ENCODE results near the gene GLIS1.

Gene GLIS1

DNA sequence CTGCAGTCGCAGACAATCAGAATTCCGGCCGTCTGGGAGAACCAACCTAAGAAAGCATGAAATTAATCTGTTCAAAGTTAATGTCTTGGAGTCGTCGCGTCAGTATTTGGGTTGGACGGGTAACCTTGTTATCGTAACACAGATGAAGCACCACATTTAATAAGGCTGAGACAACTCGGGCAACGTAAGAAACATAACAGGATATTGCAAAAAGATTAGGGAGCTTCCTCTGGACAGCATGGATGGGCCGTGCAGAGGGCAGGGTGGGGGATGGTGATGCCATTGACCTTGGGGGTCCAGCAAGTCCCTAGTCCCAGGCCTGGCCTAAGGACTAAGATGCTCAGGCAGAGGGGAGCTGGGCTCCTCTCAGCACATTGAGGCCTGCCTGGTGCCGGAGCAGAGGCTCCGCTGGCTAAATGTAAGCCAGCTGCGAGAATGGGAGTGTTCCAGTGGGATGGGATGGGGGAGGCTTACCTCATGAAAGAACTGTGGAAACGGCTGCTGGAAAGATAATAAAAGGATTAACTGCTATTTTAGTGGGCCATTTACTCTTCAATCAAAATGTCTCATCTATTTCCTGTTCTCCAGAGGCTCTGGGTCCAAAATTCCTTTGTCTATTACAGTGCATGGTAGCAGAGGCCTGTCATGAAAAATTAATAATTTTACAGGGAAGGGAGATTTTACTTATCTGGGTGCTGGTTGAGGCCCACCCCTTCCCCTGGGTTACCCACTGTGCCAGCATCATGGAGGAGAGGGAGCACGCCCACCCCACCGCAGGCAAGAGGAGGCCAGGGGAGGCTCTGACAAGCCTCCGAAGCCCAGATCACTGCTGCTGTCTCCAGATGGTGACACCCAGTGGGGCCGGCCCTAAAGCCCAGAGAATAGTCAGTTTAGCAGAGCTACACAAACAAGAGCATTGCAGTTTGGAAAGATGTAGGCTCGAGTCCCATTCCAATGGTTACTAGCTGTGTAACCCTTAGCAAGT lies 148.1 kb downstream of the GLIS1 start:
- 71% methylated on average over 18 of the region's 20 CpGs for WGBS
- H3K4me2 ChIP-seq (ENCODE audit: low read length, poor library complexity, severe bottlenecking) = no peak overlapping the region
- no peak for DNase-seq
- H2BK15ac ChIP-seq (ENCODE audit: low read depth, poor library complexity, severe bottlenecking) = no peak overlapping the region
- no peaks in the 10 kb centered on the region for H3K9me3 ChIP-seq (ENCODE audit: control insufficient read depth, low read length)
- H3K27me3 ChIP-seq (ENCODE audit: control insufficient read depth in 1 of 2, insufficient read depth in 1 of 2, low read length in 2 of 2) = peaks cover 0 to 42% of the 10 kb centered on the region in 2 experiments
- peak overlapping the region in 1 of 2 experiments; percentile 18 for H3K14ac ChIP-seq (ENCODE audit: low read length in 2 of 2)
- no peak overlapping the region for H4K91ac ChIP-seq (ENCODE audit: low read length)
- H2AK5ac ChIP-seq (ENCODE audit: low read length, severe bottlenecking) = no peak overlapping the region
- H2AFZ ChIP-seq (ENCODE audit: low read depth, low read length) = no peak overlapping the region
- no peak overlapping the region for H4K8ac ChIP-seq (ENCODE audit: low read length)
- H2BK12ac ChIP-seq (ENCODE audit: low read length in 2 of 2) = no peak overlapping the region
- H3K79me1 ChIP-seq (replicated peaks; ENCODE audit: low read length, poor library complexity, severe bottlenecking) = peaks cover 40% of the 10 kb centered on the region
- H3K9ac ChIP-seq (ENCODE audit: low read length) = no peak overlapping the region
- H3K27ac ChIP-seq (ENCODE audit: low read length, poor library complexity, severe bottlenecking) = no peak overlapping the region
- no peak overlapping the region for H2BK120ac ChIP-seq (ENCODE audit: low read depth, low read length)
- H3K36me3 ChIP-seq (ENCODE audit: control insufficient read depth in 1 of 2, insufficient read depth in 2 of 2, low read depth in 1 of 2, low read length in 2 of 2) = peaks cover 0 to 63% of the 10 kb centered on the region in 2 experiments
- no peak overlapping the region for H3K18ac ChIP-seq (ENCODE audit: low read depth in 1 of 2, low read length in 2 of 2)
- H3K4me1 ChIP-seq (ENCODE audit: control insufficient read depth, insufficient read depth, low read depth, low read length) = peaks cover 20% of the 10 kb centered on the region
- no peak overlapping the region for H3K4me3 ChIP-seq (ENCODE audit: insufficient read depth in 1 of 2, low read depth in 1 of 2, low read length in 2 of 2)
- no peak overlapping the region for H3K4ac ChIP-seq (ENCODE audit: low read depth in 1 of 2, low read length in 2 of 2)
- H2BK5ac ChIP-seq (ENCODE audit: low read depth, low read length, poor library complexity, severe bottlenecking) = no peak overlapping the region
- H3K23ac ChIP-seq (ENCODE audit: low read length in 2 of 2) = no peak overlapping the region

DNA sequence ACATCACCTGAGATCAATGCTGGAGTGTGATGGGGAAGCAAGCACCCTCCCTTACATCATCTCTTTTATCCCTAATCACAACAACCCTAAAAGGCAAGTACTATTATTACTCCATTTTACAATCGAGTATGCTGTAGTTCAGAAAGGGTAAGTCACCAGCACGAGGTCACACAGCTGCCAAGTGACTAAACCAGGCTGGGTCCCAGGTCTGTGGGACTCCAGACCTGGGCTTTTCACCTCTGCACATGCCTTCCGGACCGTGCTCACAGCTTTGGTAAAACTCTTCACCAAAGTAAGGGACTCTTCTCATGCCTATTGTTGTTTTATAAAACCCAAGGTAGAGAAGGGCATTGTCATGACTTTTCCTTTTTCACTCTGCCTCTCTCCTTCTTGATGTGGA lies 148.9 kb downstream of the GLIS1 start:
- no peak for DNase-seq
- no peak overlapping the region for H4K8ac ChIP-seq (ENCODE audit: low read length)
- H3K4ac ChIP-seq (ENCODE audit: low read depth in 1 of 2, low read length in 2 of 2) = no peak overlapping the region
- no peak overlapping the region for H3K23ac ChIP-seq (ENCODE audit: low read length in 2 of 2)
- no peak overlapping the region for H2AFZ ChIP-seq (ENCODE audit: low read depth, low read length)
- no peak overlapping the region for H3K9ac ChIP-seq (ENCODE audit: low read length)
- WGBS = 91% methylated on average over 4 of the region's 4 CpGs
- no peak overlapping the region for H2BK15ac ChIP-seq (ENCODE audit: low read depth, poor library complexity, severe bottlenecking)
- peaks cover 44% of the 10 kb centered on the region for H3K79me1 ChIP-seq (replicated peaks; ENCODE audit: low read length, poor library complexity, severe bottlenecking)
- no peak overlapping the region for H3K14ac ChIP-seq (ENCODE audit: low read length in 2 of 2)
- no peak overlapping the region for H2BK12ac ChIP-seq (ENCODE audit: low read length in 2 of 2)
- H3K4me2 ChIP-seq (ENCODE audit: low read length, poor library complexity, severe bottlenecking) = no peak overlapping the region
- no peak overlapping the region for H3K27ac ChIP-seq (ENCODE audit: low read length, poor library complexity, severe bottlenecking)
- no peak overlapping the region for H2BK120ac ChIP-seq (ENCODE audit: low read depth, low read length)
- peaks cover 21% of the 10 kb centered on the region for H3K4me1 ChIP-seq (ENCODE audit: control insufficient read depth, insufficient read depth, low read depth, low read length)
- no peak overlapping the region for H3K18ac ChIP-seq (ENCODE audit: low read depth in 1 of 2, low read length in 2 of 2)
- no peaks in the 10 kb centered on the region for H3K9me3 ChIP-seq (ENCODE audit: control insufficient read depth, low read length)
- H3K4me3 ChIP-seq (ENCODE audit: insufficient read depth in 1 of 2, low read depth in 1 of 2, low read length in 2 of 2) = no peak overlapping the region
- H2AK5ac ChIP-seq (ENCODE audit: low read length, severe bottlenecking) = no peak overlapping the region
- H3K36me3 ChIP-seq (ENCODE audit: control insufficient read depth in 1 of 2, insufficient read depth in 2 of 2, low read depth in 1 of 2, low read length in 2 of 2) = peaks cover 0 to 62% of the 10 kb centered on the region in 2 experiments
- H2BK5ac ChIP-seq (ENCODE audit: low read depth, low read length, poor library complexity, severe bottlenecking) = no peak overlapping the region
- no peak overlapping the region for H4K91ac ChIP-seq (ENCODE audit: low read length)
- peaks cover 0 to 42% of the 10 kb centered on the region in 2 experiments for H3K27me3 ChIP-seq (ENCODE audit: control insufficient read depth in 1 of 2, insufficient read depth in 1 of 2, low read length in 2 of 2)

DNA sequence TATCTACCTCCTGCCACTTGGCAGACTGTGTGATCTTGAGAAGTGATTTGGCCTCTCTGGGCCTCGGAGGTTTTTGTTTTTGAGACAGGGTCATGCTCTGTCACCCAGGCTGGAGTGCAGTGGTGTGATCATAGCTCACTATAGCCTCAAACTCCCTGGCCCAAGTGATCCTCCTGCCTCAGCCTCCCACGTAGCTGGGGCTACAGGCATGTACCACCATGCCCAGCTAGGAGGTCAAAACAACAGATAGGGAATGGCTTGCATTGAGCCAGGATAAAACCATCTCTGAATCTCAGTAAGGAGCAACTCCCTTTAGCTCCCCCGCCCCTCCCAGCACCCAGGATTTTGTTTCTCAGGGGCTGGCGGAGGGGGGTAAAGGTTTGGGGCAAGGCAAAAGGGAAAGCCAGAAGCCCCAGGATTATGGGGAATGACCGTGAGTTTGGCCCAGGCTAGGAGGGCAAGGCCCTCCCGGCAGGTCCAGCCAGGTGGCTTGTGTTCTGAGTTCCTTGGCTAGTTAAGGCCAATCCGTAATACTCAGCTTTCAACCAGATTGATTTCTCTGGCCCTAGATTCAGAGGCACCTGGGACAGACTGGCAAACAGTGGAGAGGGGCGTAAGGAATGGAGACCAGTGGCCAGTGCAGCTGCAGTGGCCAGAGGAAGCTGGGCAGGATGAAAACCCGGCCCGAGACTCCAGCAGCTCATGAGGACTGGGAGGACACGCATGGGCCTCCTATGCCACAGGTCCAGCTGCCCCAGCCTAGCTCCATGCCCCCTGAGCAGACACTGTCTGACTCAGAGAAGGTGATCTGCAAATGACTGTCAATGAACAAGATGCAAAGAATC lies 149.7 kb downstream of the GLIS1 start:
- WGBS = 89% methylated on average over 10 of the region's 11 CpGs

More for the DNA sequence above, 149.7 kb downstream of the GLIS1 start:
- no peak overlapping the region for H3K14ac ChIP-seq (ENCODE audit: low read length in 2 of 2)
- H3K9me3 ChIP-seq (ENCODE audit: control insufficient read depth, low read length) = no peaks in the 10 kb centered on the region
- H4K8ac ChIP-seq (ENCODE audit: low read length) = no peak overlapping the region
- H3K4me2 ChIP-seq (ENCODE audit: low read length, poor library complexity, severe bottlenecking) = no peak overlapping the region
- no peak overlapping the region for H2AK5ac ChIP-seq (ENCODE audit: low read length, severe bottlenecking)
- peaks cover 0 to 57% of the 10 kb centered on the region in 2 experiments for H3K36me3 ChIP-seq (ENCODE audit: control insufficient read depth in 1 of 2, insufficient read depth in 2 of 2, low read depth in 1 of 2, low read length in 2 of 2)
- no peak overlapping the region for H3K18ac ChIP-seq (ENCODE audit: low read depth in 1 of 2, low read length in 2 of 2)
- no peak for DNase-seq
- no peak overlapping the region for H4K91ac ChIP-seq (ENCODE audit: low read length)
- no peak overlapping the region for H3K9ac ChIP-seq (ENCODE audit: low read length)
- H3K27me3 ChIP-seq (ENCODE audit: control insufficient read depth in 1 of 2, insufficient read depth in 1 of 2, low read length in 2 of 2) = peaks cover 0 to 51% of the 10 kb centered on the region in 2 experiments
- peaks cover 21% of the 10 kb centered on the region for H3K4me1 ChIP-seq (ENCODE audit: control insufficient read depth, insufficient read depth, low read depth, low read length)
- H3K4me3 ChIP-seq (ENCODE audit: insufficient read depth in 1 of 2, low read depth in 1 of 2, low read length in 2 of 2) = no peak overlapping the region
- no peak overlapping the region for H2BK15ac ChIP-seq (ENCODE audit: low read depth, poor library complexity, severe bottlenecking)
- H3K27ac ChIP-seq (ENCODE audit: low read length, poor library complexity, severe bottlenecking) = no peak overlapping the region
- H3K23ac ChIP-seq (ENCODE audit: low read length in 2 of 2) = no peak overlapping the region
- H3K4ac ChIP-seq (ENCODE audit: low read depth in 1 of 2, low read length in 2 of 2) = no peak overlapping the region
- no peak overlapping the region for H2BK120ac ChIP-seq (ENCODE audit: low read depth, low read length)
- no peak overlapping the region for H2BK12ac ChIP-seq (ENCODE audit: low read length in 2 of 2)
- no peak overlapping the region for H2BK5ac ChIP-seq (ENCODE audit: low read depth, low read length, poor library complexity, severe bottlenecking)
- H3K79me1 ChIP-seq (replicated peaks; ENCODE audit: low read length, poor library complexity, severe bottlenecking) = peaks cover 47% of the 10 kb centered on the region
- H2AFZ ChIP-seq (ENCODE audit: low read depth, low read length) = no peak overlapping the region
